Duodenal mucosa (tissue), 2 donors: ENCODE results near the gene CKAP5.

ENCODE experiments used
- H3K27ac ChIP-seq: one replicate; pipeline ENCODE4 v1.7.0; 2013; ENCODE audit warnings: low read depth, low read length
- H3K27me3 ChIP-seq, 2 donors: one replicate each; pipeline ENCODE4 v1.7.0; 2013; ENCODE audit warnings: low read length in 2 of 2, control low read depth in 1 of 2; ENCODE audit not compliant: insufficient read depth in 2 of 2, control insufficient read depth in 1 of 2
- H3K36me3 ChIP-seq, 2 donors: one replicate each; pipeline ENCODE4 v1.7.0; 2013; ENCODE audit warnings: low read length in 2 of 2, control low read depth in 1 of 2; ENCODE audit not compliant: insufficient read depth in 2 of 2, control insufficient read depth in 1 of 2
- H3K4me1 ChIP-seq, 2 donors: one replicate each; pipeline ENCODE4 v1.7.0; 2013; ENCODE audit warnings: low read length in 2 of 2, control low read depth in 1 of 2; ENCODE audit not compliant: insufficient read depth in 2 of 2, control insufficient read depth in 1 of 2
- H3K4me3 ChIP-seq, 2 donors: one replicate each; pipeline ENCODE4 v1.7.0; 2013; ENCODE audit warnings: low read length in 2 of 2, low read depth in 1 of 2
- H3K9ac ChIP-seq, 2 donors: one replicate each; pipeline ENCODE4 v1.7.0; 2013; ENCODE audit warnings: low read length in 2 of 2, low read depth in 1 of 2
- H3K9me3 ChIP-seq, 2 donors: one replicate each; pipeline ENCODE4 v1.7.0; 2013; ENCODE audit warnings: low read length in 2 of 2, control low read depth in 1 of 2; ENCODE audit not compliant: control insufficient read depth in 1 of 2

The CKAP5 gene

DNA sequence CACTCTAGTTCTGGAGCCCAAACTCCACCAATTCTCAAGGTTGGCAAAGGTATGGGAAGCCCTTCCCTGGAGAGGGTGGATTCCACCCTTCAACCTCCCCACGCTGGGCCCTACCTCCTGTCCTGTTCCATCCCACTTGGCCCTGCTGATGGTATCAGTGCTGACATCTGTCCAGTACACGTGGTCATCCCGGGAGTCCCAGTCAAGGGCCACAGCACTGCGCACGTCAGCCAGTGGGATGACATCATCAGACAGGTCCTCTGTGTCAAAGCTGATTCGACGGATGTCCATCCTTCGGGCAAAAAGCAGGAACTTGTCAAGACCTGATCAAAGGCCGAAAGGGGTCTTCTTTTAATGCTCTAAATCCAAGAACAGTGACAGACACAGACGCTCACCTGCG lies 40.1 kb upstream of the CKAP5 start:
- no peak overlapping the region for H3K4me3 ChIP-seq
- H3K36me3 ChIP-seq = peaks cover 11 to 41% of the 10 kb centered on the region in 2 donors
- H3K9ac ChIP-seq = no peak overlapping the region
- no peaks in the 10 kb centered on the region for H3K4me1 ChIP-seq
- no peaks in the 10 kb centered on the region for H3K9me3 ChIP-seq
- H3K27ac ChIP-seq = no peak overlapping the region
- H3K27me3 ChIP-seq = no peaks in the 10 kb centered on the region

DNA sequence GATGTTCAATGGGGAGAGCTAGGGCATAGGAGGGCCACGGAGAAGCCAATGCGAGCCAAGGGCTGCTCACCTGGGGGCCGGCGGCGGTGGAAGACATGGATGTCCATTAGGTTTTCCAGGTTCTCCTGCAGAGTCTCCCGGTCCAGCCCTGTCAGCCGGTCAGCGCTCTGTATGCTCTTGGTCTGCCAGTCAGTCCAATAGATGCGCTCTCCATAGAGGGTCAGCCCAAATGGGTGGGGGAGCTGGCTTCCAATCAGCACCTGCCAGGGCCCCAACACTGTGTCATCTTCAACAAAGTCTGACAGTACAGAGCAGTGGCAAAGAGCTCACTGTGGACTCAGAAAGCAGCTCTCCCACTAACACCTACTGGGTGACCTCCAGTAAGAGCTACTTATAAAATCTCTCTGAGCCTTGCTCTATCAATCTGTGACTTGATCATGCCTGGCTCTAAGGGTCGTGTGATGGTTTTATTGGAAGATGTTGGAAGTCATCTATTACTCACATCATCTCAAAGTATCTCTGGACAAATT lies 33.0 kb upstream of the CKAP5 start:
- Histone ChIP-seq H3K36me3 (peaks cover 16 to 75% of the 10 kb centered on the region in 2 donors), H3K9ac (no peak overlapping the region), H3K9me3 (no peaks in the 10 kb centered on the region), H3K27me3 (no peaks in the 10 kb centered on the region), H3K27ac (no peak overlapping the region), H3K4me1 (no peaks in the 10 kb centered on the region), H3K4me3 (no peak overlapping the region)

GRCh38 chr11:46877580-46877979 lies 31.5 kb upstream of the CKAP5 start:
- Histone ChIP-seq H3K27me3 (no peaks in the 10 kb centered on the region), H3K4me3 (no peak overlapping the region), H3K9ac (no peak overlapping the region), H3K4me1 (no peaks in the 10 kb centered on the region), H3K36me3 (peaks cover 19 to 79% of the 10 kb centered on the region in 2 donors), H3K27ac (no peak overlapping the region), H3K9me3 (no peaks in the 10 kb centered on the region)

- Histone ChIP-seq H3K4me3 (no peak overlapping the region), H3K36me3 (peaks cover 19 to 82% of the 10 kb centered on the region in 2 donors), H3K9me3 (no peaks in the 10 kb centered on the region), H3K4me1 (no peaks in the 10 kb centered on the region), H3K9ac (no peak overlapping the region), H3K27ac (no peak overlapping the region), H3K27me3 (no peaks in the 10 kb centered on the region)
Observed at GRCh38 chr11:46876471-46876870, 30.4 kb upstream of the CKAP5 start.

GRCh38 chr11:46874586-46874985 lies 28.5 kb upstream of the CKAP5 start:
- Histone ChIP-seq H3K4me3 (no peak overlapping the region), H3K27ac (no peak overlapping the region), H3K36me3 (peaks cover 19 to 83% of the 10 kb centered on the region in 2 donors), H3K27me3 (no peaks in the 10 kb centered on the region), H3K9me3 (no peaks in the 10 kb centered on the region), H3K9ac (no peak overlapping the region), H3K4me1 (no peaks in the 10 kb centered on the region)

DNA sequence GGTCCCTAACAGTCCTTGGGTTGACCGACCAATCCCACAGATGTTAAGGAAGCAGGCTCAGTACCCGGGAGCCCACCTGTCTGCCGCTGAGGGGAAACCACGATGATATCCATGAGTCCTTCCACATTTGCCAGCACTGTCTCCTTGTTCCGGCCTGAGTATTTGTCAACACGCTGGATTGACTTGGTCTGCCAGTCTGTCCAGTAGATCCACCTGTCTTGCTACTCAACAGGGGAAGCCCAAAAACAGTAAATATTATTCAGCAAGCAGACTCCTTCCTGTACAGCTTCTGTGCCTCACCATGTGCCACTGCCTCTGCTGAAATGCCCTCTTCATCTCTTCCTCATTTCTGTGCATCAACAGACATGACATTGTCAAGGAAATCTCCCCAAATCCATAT lies 22.8 kb upstream of the CKAP5 start:
- Histone ChIP-seq H3K36me3 (peaks cover 14 to 82% of the 10 kb centered on the region in 2 donors), H3K27ac (no peak overlapping the region), H3K4me3 (no peak overlapping the region), H3K9ac (no peak overlapping the region), H3K9me3 (no peaks in the 10 kb centered on the region), H3K4me1 (no peaks in the 10 kb centered on the region), H3K27me3 (no peaks in the 10 kb centered on the region)

GRCh38 chr11:46865340-46865739 lies 19.3 kb upstream of the CKAP5 start:
- H3K9me3 ChIP-seq = no peaks in the 10 kb centered on the region
- no peaks in the 10 kb centered on the region for H3K27me3 ChIP-seq
- no peak overlapping the region for H3K4me3 ChIP-seq
- H3K36me3 ChIP-seq = peaks cover 12 to 67% of the 10 kb centered on the region in 2 donors
- H3K4me1 ChIP-seq = no peaks in the 10 kb centered on the region
- H3K9ac ChIP-seq = no peak overlapping the region
- no peak overlapping the region for H3K27ac ChIP-seq

- Histone ChIP-seq H3K4me1 (no peaks in the 10 kb centered on the region), H3K4me3 (no peak overlapping the region), H3K27ac (no peak overlapping the region), H3K36me3 (peaks cover 12 to 54% of the 10 kb centered on the region in 2 donors), H3K9me3 (no peaks in the 10 kb centered on the region), H3K9ac (no peak overlapping the region), H3K27me3 (no peaks in the 10 kb centered on the region)
Observed at GRCh38 chr11:46860218-46860617, 14.1 kb upstream of the CKAP5 start.

DNA sequence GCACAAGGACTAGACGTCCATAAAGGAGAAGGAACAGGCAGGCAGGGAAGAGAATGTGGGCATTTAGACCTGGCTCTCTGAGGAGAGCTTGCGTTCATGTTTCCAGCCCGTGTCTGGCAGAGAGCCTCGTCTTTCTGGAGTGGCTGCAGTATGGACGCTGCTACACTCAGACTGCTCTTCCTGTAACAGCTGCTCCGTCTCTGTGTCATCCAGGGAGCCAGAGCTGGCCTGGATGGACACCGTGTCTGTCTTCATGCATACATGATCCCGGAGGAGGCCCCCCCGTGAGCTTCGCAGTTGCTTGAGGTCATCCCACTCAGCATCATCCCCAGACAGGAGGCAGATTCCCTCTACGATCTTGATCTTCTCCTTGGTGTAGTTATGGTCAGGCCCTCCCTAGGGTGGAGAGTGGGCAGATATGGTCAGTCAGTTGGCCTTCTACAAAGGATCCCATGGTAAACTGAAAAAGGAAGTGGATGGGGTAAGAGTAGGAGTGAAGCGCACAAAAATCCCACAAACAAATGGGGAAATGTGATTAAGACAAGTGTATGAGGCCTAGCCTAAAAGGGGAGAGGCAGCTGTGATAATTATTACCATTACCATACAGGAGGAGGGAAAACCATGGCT lies 13.0 kb upstream of the CKAP5 start:
- Histone ChIP-seq H3K9ac (no peak overlapping the region), H3K4me1 (no peaks in the 10 kb centered on the region), H3K27me3 (no peaks in the 10 kb centered on the region), H3K36me3 (peaks cover 6 to 42% of the 10 kb centered on the region in 2 donors), H3K9me3 (no peaks in the 10 kb centered on the region), H3K27ac (no peak overlapping the region), H3K4me3 (no peak overlapping the region)

GRCh38 chr11:46857666-46858065 lies 11.6 kb upstream of the CKAP5 start:
- Histone ChIP-seq H3K9ac (no peak overlapping the region), H3K9me3 (no peaks in the 10 kb centered on the region), H3K27ac (no peak overlapping the region), H3K36me3 (peaks cover under 1 to 34% of the 10 kb centered on the region in 2 donors), H3K4me3 (no peak overlapping the region), H3K27me3 (no peaks in the 10 kb centered on the region), H3K4me1 (no peaks in the 10 kb centered on the region)
